ENCODE measurements around the gene ZBTB34. TPM values are rescaled to one million over a fixed set of nuclear protein-coding genes. Genes with fewer than 3 reads are reported as not detected.

The ZBTB34 gene
- total and polyA plus RNA-seq, 9 of the 15 experiments (the other 6 are each of a cell fraction or from before 2014, with no cell fraction given), result 2.7 to 15.6 (median 9.8) TPM

GRCh38 chr9:126915281-126915816 lies 54.9 kb downstream of the ZBTB34 start:
- FAIRE-seq (no peak), DNase-seq (ENCODE audit: extremely low read depth in 1 of 4, low spot score in 3 of 4) (peak in 3 of 4 experiments; percentile 9 to 81 (median 80)), ATAC-seq (no peak; the same call in 2 of the 3 replicates)
- intact Hi-C loops (cut with micrococcal nuclease), result no loop called here
- Histone ChIP-seq H3K36me3 (ENCODE audit: control insufficient read depth, insufficient read depth, low read length) (no peaks in the 10 kb centered on the region), H3K79me2 (ENCODE audit: control insufficient read depth, insufficient read depth, low read length) (no peaks in the 10 kb centered on the region), H3K27ac (ENCODE audit: extremely low read depth, low read depth, low read length) (no peak overlapping the region), H3K27me3 (ENCODE audit: control insufficient read depth in 2 of 2, insufficient read depth in 2 of 2, low read length in 2 of 2) (peaks cover 6 to 22% of the 10 kb centered on the region in 2 experiments; a peak in 3 of 5 replicates), H2AFZ (ENCODE audit: low read depth, low read length) (no peak overlapping the region), H3K4me1 (replicated peaks in 1 of 2; ENCODE audit: control insufficient read depth in 2 of 2, insufficient read depth in 2 of 2, low read length in 2 of 2) (peaks cover 0 to 12% of the 10 kb centered on the region in 2 experiments; a peak in 2 of 5 replicates), H3K4me2 (ENCODE audit: insufficient read depth, low read length) (no peak overlapping the region), H3K9ac (ENCODE audit: insufficient read depth in 1 of 2, low read depth in 2 of 2, low read length in 2 of 2) (no peak overlapping the region), H4K20me1 (replicated peaks; ENCODE audit: control insufficient read depth, insufficient read depth, low read length) (peaks cover 12% of the 10 kb centered on the region), H3K9me1 (ENCODE audit: control insufficient read depth, insufficient read depth, low read length) (no peaks in the 10 kb centered on the region), H3K9me3 (replicated peaks; ENCODE audit: control insufficient read depth, insufficient read depth, low read depth, low read length) (no peaks in the 10 kb centered on the region), H3K4me3 (peak overlapping the region; percentile 70; the same call in 1 of the 2 replicates)
- TF ChIP-seq E4F1 (CRISPR knock-in tag; IDR thresholded peaks at IDR 0.05; ENCODE audit: borderline replicate concordance) (no peak), PURB (CRISPR knock-in tag; IDR thresholded peaks at IDR 0.05; ENCODE audit: low read depth) (no peak), ZKSCAN8 (CRISPR knock-in tag; IDR thresholded peaks at IDR 0.05) (no peak), VEZF1 (CRISPR knock-in tag; IDR thresholded peaks at IDR 0.05) (0 out of 2 replicates have a peak, but pooled peaks have one; percentile 48), MTA3 (IDR thresholded peaks at IDR 0.05; ENCODE audit: borderline replicate concordance) (no peak), PCBP1 (IDR thresholded peaks at IDR 0.05; ENCODE audit: low read depth, low read length, poor library complexity, severe bottlenecking) (no peak), MLX (CRISPR knock-in tag; conservative IDR thresholded peaks at IDR 0.05) (no peak)
- no TSS peak for BruUV-seq (replicated peaks)
- 41% methylated on average over 6 of the region's 43 CpGs for WGBS (ENCODE audit: insufficient coverage, low coverage, missing lambda C conversion rate)
- ChIA-PET POLR2A (interaction anchor here (1.0 kb wide), 1 partner anchor 9 kb away, joined by 4 read pairs; no protein-coding TSS in a partner anchor), CTCF (ENCODE audit: low intra/inter-chr PET ratio) (no interaction called here)
- in situ Hi-C loops (cut with MboI), result no loop called here

All from K562 (cell line).